Stomach (tissue), 9 donors: ENCODE measurements around the gene USH1G. TPM values are rescaled to one million over a fixed set of nuclear protein-coding genes. Genes with fewer than 3 reads are reported as not detected.

Experiments
- DNase-seq, 2 donors: peaks; one replicate each; pipeline versions ENCODE4 v3.0.0 to v3.0.0-alpha.2; 2013 to 2019
- H3K27ac ChIP-seq, 5 donors: fragments of 200-600 bp in 4 of 5; sonication (generic) in 4 of 5; one replicate each; pipeline ENCODE4 v1.5.1; 2013 to 2019; ENCODE audit warnings: mild to moderate bottlenecking in 1 of 5, moderate library complexity in 1 of 5
- H3K27me3 ChIP-seq, 3 donors: fragments of 200-600 bp; sonication (generic); one replicate each; pipeline ENCODE4 v1.5.1; 2017 to 2019; ENCODE audit warnings: mixed run types in 1 of 3
- H3K36me3 ChIP-seq, 4 donors: fragments of 200-600 bp; sonication (generic); 1 replicate in 3 of 4; 2 replicates in 1 of 4; pipeline ENCODE4 v1.5.1; 2016 to 2019
- H3K4me1 ChIP-seq, 4 donors: fragments of 200-600 bp; sonication (generic); one replicate each; pipeline ENCODE4 v1.5.1; 2016 to 2019
- H3K4me3 ChIP-seq, 4 donors: fragments of 200-600 bp; sonication (generic) in 3 of 4; one replicate each; pipeline ENCODE4 v1.5.1; 2016 to 2019; ENCODE audit warnings: mild to moderate bottlenecking in 1 of 4
- H3K9me3 ChIP-seq, 4 donors: fragments of 200-600 bp; sonication (generic); one replicate each; pipeline ENCODE4 v1.5.1; 2016 to 2019
- CTCF ChIP-seq, 7 experiments: fragments of 450-650 bp in 4 of 7; fragments of 200-600 bp in 3 of 7; sonication (generic) in 3 of 7; IDR thresholded peaks; one replicate each; pipeline ENCODE4 v1.5.1; 2016 to 2019; ENCODE audit warnings: antibody characterized with exemption in 7 of 7, control low read depth in 2 of 7, mild to moderate bottlenecking in 1 of 7
- EP300 ChIP-seq: sonication (generic); formaldehyde crosslinking; IDR thresholded peaks from one replicate; pipeline ENCODE4 v1.6.1; 2017; ENCODE audit warnings: antibody characterized with exemption
- POLR2A ChIP-seq, 4 donors: fragments of 450-650 bp; IDR thresholded peaks; one replicate each; pipeline ENCODE4 v1.6.1; 2016; ENCODE audit warnings: antibody characterized with exemption in 4 of 4, control low read depth in 2 of 4, mild to moderate bottlenecking in 1 of 4, moderate library complexity in 1 of 4
- POLR2AphosphoS5 ChIP-seq, 3 donors: sonication (generic); formaldehyde crosslinking; IDR thresholded peaks; one replicate each; pipeline ENCODE4 v1.6.1; 2016; ENCODE audit warnings: antibody characterized with exemption in 3 of 3
- WGBS, 5 donors: extraction: QIAGEN DNeasy Blood & Tissue Kit in 3 of 5; methylation state at CpG; one replicate each; pipeline versions ENCODE4 v1.1.5 to v1.1.7; 2013 to 2018; 5-methylcytosine and 5-hydroxymethylcytosine counted together
- intact Hi-C: fragments of 100-400 bp; cut with DNase I; formaldehyde crosslinking; loops from one replicate; pipeline ENCODE4 v1.15.1; 2023; ENCODE audit warnings: low total_unique reads
- polyA plus RNA-seq, 3 donors: library from polyadenylated mRNA; stranded (reverse); fragments of 200-250 nt; gene quantifications; one replicate each; pipeline ENCODE4 v1.2.3, GENCODE V29; 2013
- total RNA-seq, 5 donors: library from RNA; depleted of rRNA; stranded (reverse); fragments of >200 nt; gene quantifications; one replicate each; pipeline versions ENCODE4 v1.1.0 to v1.2.3, GENCODE V29; 2014 to 2016
- donor health status: healthy with polysubstance abuse.
- donor health status: Bipolar disorder and iron deficiency.
- donor health status: healthy.

USH1G gene
- total and polyA plus RNA-seq, 8 donors: 0.18 to 1.0 TPM; not detected in 6

GRCh38 chr17:74919440-74920305 lies 3.4 kb downstream of the USH1G start:
- DNase-seq: peak; percentile 33 to 40
- Histone ChIP-seq H3K27ac (no peak overlapping the region), H3K27me3 (peaks cover 22 to 97% (median 54%) of the 10 kb centered on the region in 3 donors), H3K9me3 (no peaks in the 10 kb centered on the region), H3K4me3 (no peak overlapping the region), H3K4me1 (peaks cover 21 to 25% (median 22%) of the 10 kb centered on the region in 4 donors), H3K36me3 (no peaks in the 10 kb centered on the region)
- 58 to 73% (median 65%) methylated on average over 37 to 67 of the region's 67 CpGs for WGBS, 5 donors
- no peak for TF ChIP-seq POLR2A (IDR thresholded peaks at IDR 0.05)
- no peak for TF ChIP-seq CTCF (IDR thresholded peaks at IDR 0.05)
- TF ChIP-seq EP300: no peak
- no peak for TF ChIP-seq POLR2AphosphoS5 (IDR thresholded peaks at IDR 0.05)
- intact Hi-C loops: no loop called here

GRCh38 chr17:74918906-74919305 lies 4.1 kb downstream of the USH1G start:
- no peak for TF ChIP-seq EP300
- no peak for TF ChIP-seq CTCF (IDR thresholded peaks at IDR 0.05)
- TF ChIP-seq POLR2AphosphoS5 (IDR thresholded peaks at IDR 0.05): no peak
- no peak for TF ChIP-seq POLR2A (IDR thresholded peaks at IDR 0.05)
- H3K36me3 ChIP-seq: no peaks in the 10 kb centered on the region
- H3K9me3 ChIP-seq: no peaks in the 10 kb centered on the region
- H3K4me3 ChIP-seq: no peak overlapping the region
- intact Hi-C loops: no loop called here
- H3K27ac ChIP-seq: no peak overlapping the region
- peaks cover 13 to 17% (median 15%) of the 10 kb centered on the region in 4 donors for H3K4me1 ChIP-seq
- no peak for DNase-seq
- 80 to 92% (median 83%) methylated on average over 5 of the region's 5 CpGs for WGBS, 5 donors
- H3K27me3 ChIP-seq: peaks cover 14 to 89% (median 46%) of the 10 kb centered on the region in 3 donors

- intact Hi-C loops: no loop called here
- Histone ChIP-seq H3K27ac (no peak overlapping the region), H3K36me3 (no peaks in the 10 kb centered on the region), H3K27me3 (peaks cover 0 to 75% (median 31%) of the 10 kb centered on the region in 3 donors), H3K4me1 (peaks cover 0 to 3% (median under 1%) of the 10 kb centered on the region in 4 donors), H3K9me3 (no peaks in the 10 kb centered on the region), H3K4me3 (no peak overlapping the region)
- WGBS, 5 donors: 66 to 81% (median 71%) methylated on average over 8 to 10 of the region's 10 CpGs
- TF ChIP-seq EP300: no peak
- TF ChIP-seq POLR2A (IDR thresholded peaks at IDR 0.05): no peak
- TF ChIP-seq CTCF (IDR thresholded peaks at IDR 0.05): no peak
- no peak for TF ChIP-seq POLR2AphosphoS5 (IDR thresholded peaks at IDR 0.05)
- no peak for DNase-seq
Observed at GRCh38 chr17:74917430-74917829, 5.6 kb downstream of the USH1G start.

- no peak overlapping the region for H3K4me3 ChIP-seq
- no peak overlapping the region for H3K27ac ChIP-seq
- intact Hi-C loops: no loop called here
- WGBS, 5 donors: 86 to 92% (median 91%) methylated on average over 6 to 11 of the region's 11 CpGs
- H3K27me3 ChIP-seq: peaks cover 0 to 69% (median 25%) of the 10 kb centered on the region in 3 donors
- no peak for TF ChIP-seq EP300
- no peak for DNase-seq
- no peaks in the 10 kb centered on the region for H3K4me1 ChIP-seq
- no peaks in the 10 kb centered on the region for H3K36me3 ChIP-seq
- no peaks in the 10 kb centered on the region for H3K9me3 ChIP-seq
Observed at GRCh38 chr17:74916851-74917199, 6.2 kb downstream of the USH1G start.
